Neural cell (in vitro differentiated cells): ENCODE measurements around the gene DDN.

Source experiments
- RAD21 ChIP-seq: fragments of 450-650 bp; conservative IDR thresholded peaks from 2 replicates; pipeline ENCODE4 v1.6.1; 2014; ENCODE audit warnings: antibody characterized with exemption, mild to moderate bottlenecking, moderate library complexity
- TF ChIP-seq, protein P1 (sequence below): fragments of 450-650 bp; IDR thresholded peaks from 2 replicates; pipeline ENCODE4 v1.5.1; 2014; ENCODE audit warnings: antibody characterized with exemption, mild to moderate bottlenecking, moderate library complexity; ENCODE audit not compliant: poor library complexity, severe bottlenecking

DNA sequence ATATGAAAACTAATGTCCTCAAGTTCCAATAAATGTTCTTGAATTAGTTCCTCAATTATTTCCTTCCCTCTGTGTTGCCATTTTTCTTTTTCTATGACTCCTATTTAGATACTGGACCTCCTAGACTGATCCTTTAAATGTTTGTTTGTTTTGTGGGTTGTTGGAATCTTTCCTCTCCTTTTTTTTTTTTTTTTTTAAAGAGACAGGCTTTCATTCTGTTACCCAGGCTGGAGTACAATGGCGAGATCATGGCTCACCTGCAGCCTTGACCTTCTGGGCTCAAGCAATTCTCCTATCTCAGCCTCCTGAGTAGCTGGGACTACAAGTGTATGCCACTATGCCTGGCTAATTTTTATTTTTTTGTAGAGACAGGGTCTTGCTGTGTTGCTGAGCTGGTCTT is 9.8 kb upstream of the DDN start:
- TF ChIP-seq, protein P1, sequence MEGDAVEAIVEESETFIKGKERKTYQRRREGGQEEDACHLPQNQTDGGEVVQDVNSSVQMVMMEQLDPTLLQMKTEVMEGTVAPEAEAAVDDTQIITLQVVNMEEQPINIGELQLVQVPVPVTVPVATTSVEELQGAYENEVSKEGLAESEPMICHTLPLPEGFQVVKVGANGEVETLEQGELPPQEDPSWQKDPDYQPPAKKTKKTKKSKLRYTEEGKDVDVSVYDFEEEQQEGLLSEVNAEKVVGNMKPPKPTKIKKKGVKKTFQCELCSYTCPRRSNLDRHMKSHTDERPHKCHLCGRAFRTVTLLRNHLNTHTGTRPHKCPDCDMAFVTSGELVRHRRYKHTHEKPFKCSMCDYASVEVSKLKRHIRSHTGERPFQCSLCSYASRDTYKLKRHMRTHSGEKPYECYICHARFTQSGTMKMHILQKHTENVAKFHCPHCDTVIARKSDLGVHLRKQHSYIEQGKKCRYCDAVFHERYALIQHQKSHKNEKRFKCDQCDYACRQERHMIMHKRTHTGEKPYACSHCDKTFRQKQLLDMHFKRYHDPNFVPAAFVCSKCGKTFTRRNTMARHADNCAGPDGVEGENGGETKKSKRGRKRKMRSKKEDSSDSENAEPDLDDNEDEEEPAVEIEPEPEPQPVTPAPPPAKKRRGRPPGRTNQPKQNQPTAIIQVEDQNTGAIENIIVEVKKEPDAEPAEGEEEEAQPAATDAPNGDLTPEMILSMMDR = no peak
- no peak for TF ChIP-seq RAD21
